Left lung (tissue), 10 donors: Measurements from ENCODE around the gene SLC6A20. TPM values are rescaled to one million over a fixed set of nuclear protein-coding genes. Genes with fewer than 3 reads are reported as not detected.

Source experiments
- ATAC-seq: fragments of 200-7000 bp; cut with Tn5 transposase; one replicate; pipeline ENCODE4 v1.9.1; 2020; ENCODE audit warnings: moderate library complexity
- DNase-seq, 4 donors: peaks; one replicate each; pipeline ENCODE4 v3.0.0-alpha.2; 2013 to 2020
- H3K27ac ChIP-seq, 2 donors: fragments of 200-600 bp; sonication (generic) in 1 of 2; one replicate each; pipeline versions ENCODE4 v1.5.0 to v1.8.0; 2020 to 2021
- H3K27me3 ChIP-seq, 2 donors: fragments of 200-600 bp; sonication (generic) in 1 of 2; one replicate each; pipeline versions ENCODE4 v1.5.0 to v1.8.0; 2020 to 2021
- H3K36me3 ChIP-seq, 2 donors: fragments of 200-600 bp; sonication (generic) in 1 of 2; one replicate each; pipeline versions ENCODE4 v1.5.0 to v1.8.0; 2020 to 2021
- H3K4me1 ChIP-seq, 2 donors: fragments of 200-600 bp; one replicate each; pipeline ENCODE4 v1.8.0; 2021
- H3K4me3 ChIP-seq, 2 donors: fragments of 200-600 bp; sonication (generic) in 1 of 2; one replicate each; pipeline versions ENCODE4 v1.5.0 to v1.8.0; 2020 to 2021; ENCODE audit warnings: mild to moderate bottlenecking in 1 of 2
- H3K9me3 ChIP-seq, 2 donors: fragments of 200-600 bp; sonication (generic) in 1 of 2; one replicate each; pipeline versions ENCODE4 v1.5.0 to v1.8.0; 2020 to 2021
- intact Hi-C, 2 donors: fragments of 100-400 bp; cut with DNase I; formaldehyde crosslinking; loops; one replicate each; pipeline versions ENCODE4 v1.11.2 to v1.14.2; 2022
- polyA plus RNA-seq, 6 donors: library from polyadenylated mRNA; unstranded; fragments of 120-200 nt; gene quantifications; one replicate each; pipeline ENCODE4 v1.2.1, GENCODE V29; 2013; ENCODE audit not compliant: insufficient read length in 6 of 6
- total RNA-seq, 2 donors: library from RNA; stranded (reverse); fragmentation: NEBNext Ultra II Directional; extraction: Animal tissue kit (Norgen Biotek cat#: 25700); gene quantifications; one replicate each; pipeline ENCODE4 v1.2.1, GENCODE V29; 2021
- TF ChIP-seq, protein P1 (sequence below), 2 donors: fragments of 200-600 bp; sonication (generic) in 1 of 2; IDR thresholded peaks; one replicate each; pipeline versions ENCODE4 v1.5.0 to v1.8.0; 2021; ENCODE audit warnings: antibody characterized with exemption in 2 of 2
- donor health status: DM: no; HTN: yes; CAD: no.
- donor health status: DM: no; HTN: no; CAD: no.

The SLC6A20 gene
- total and polyA plus RNA-seq, 8 donors = 0.61 to 17.0 (median 1.7) TPM

DNA sequence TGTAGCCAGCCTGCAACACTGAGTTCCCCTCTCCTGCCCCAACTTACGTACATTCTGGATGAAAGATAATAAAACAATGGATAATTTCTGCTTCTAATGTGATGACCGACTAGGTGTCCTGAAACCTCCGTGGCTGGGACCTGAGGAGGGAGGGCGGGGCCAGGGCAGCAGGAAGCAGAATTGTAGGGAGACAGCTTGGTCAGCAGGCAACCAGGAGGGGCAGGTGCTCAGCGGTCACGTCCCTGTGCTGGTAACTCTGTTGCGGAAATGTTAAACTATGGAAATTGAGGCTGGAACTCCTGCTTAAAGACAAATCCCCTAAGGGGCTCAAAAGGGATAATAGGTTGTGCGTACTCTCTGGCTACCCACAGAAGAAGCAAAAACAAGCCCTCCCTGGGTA is 30.4 kb downstream of the SLC6A20 start:
- H3K9me3 ChIP-seq = no peaks in the 10 kb centered on the region
- H3K4me3 ChIP-seq = no peak overlapping the region
- no peak for ATAC-seq
- no peaks in the 10 kb centered on the region for H3K4me1 ChIP-seq
- no peak for DNase-seq
- H3K27me3 ChIP-seq = no peaks in the 10 kb centered on the region
- intact Hi-C loops = loop anchor here in 1 of 2 donors (10.0 kb wide), 1 partner anchor 159 kb away; no protein-coding TSS in a partner anchor
- TF ChIP-seq, protein P1, sequence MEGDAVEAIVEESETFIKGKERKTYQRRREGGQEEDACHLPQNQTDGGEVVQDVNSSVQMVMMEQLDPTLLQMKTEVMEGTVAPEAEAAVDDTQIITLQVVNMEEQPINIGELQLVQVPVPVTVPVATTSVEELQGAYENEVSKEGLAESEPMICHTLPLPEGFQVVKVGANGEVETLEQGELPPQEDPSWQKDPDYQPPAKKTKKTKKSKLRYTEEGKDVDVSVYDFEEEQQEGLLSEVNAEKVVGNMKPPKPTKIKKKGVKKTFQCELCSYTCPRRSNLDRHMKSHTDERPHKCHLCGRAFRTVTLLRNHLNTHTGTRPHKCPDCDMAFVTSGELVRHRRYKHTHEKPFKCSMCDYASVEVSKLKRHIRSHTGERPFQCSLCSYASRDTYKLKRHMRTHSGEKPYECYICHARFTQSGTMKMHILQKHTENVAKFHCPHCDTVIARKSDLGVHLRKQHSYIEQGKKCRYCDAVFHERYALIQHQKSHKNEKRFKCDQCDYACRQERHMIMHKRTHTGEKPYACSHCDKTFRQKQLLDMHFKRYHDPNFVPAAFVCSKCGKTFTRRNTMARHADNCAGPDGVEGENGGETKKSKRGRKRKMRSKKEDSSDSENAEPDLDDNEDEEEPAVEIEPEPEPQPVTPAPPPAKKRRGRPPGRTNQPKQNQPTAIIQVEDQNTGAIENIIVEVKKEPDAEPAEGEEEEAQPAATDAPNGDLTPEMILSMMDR (IDR thresholded peaks at IDR 0.05) = no peak
- no peak overlapping the region for H3K27ac ChIP-seq
- no peaks in the 10 kb centered on the region for H3K36me3 ChIP-seq

DNA sequence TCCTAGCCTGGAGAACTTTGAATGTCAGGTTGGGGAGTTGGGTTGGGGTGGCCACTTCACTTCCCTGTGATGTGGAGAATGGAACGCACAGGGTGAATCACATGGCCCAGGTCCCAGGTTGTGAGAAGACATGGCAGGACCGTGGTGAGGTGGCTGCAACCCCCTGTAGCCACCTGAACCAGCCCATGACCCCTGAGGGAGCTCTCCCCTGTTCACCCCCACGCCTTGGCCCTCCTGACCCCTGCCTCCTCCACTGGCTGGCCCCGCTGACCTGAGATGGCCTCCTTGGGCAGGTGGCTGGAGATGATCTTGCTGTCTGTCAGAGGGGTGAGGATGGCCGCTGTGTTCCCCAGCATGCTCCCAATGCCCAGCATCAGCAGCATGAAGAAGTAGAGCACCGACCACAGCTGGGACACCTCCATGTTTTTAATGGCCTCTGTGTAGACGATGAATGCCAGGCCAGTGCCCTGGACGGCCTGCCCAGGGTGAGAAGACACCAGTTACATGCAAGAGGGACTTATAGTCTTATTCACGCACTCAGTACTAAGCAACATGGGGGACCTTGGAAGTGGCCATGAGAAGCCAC is 31.0 kb downstream of the SLC6A20 start:
- TF ChIP-seq, protein P1 (IDR thresholded peaks at IDR 0.05) = no peak
- Histone ChIP-seq H3K4me3 (no peak overlapping the region), H3K9me3 (no peaks in the 10 kb centered on the region), H3K27me3 (no peaks in the 10 kb centered on the region), H3K4me1 (no peaks in the 10 kb centered on the region), H3K36me3 (no peaks in the 10 kb centered on the region), H3K27ac (no peak overlapping the region)
- DNase-seq (no peak), ATAC-seq (no peak)
- intact Hi-C loops = loop anchor here in 1 of 2 donors (10.0 kb wide), 1 partner anchor 159 kb away; no protein-coding TSS in a partner anchor

DNA sequence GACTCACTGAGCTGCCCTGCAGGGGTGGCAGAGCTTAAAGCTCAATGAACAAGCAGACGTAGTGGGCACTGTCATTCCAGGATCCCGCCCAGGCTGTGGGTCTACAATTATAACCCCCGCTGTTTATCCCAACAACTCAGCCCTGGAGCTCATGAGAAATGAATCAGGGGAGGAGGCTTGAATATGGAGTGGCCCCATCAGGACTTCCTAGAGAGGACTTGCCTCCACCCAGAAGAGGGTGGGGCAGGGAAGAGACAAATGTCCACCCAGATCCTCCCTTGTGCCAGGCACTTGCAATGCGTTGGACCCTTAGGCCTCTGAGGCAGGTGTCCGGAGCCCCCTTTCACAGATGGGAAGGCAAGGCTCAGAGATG is 33.0 kb downstream of the SLC6A20 start:
- Histone ChIP-seq H3K9me3 (no peaks in the 10 kb centered on the region), H3K27me3 (no peaks in the 10 kb centered on the region), H3K4me1 (no peaks in the 10 kb centered on the region), H3K4me3 (no peak overlapping the region), H3K36me3 (no peaks in the 10 kb centered on the region), H3K27ac (no peak overlapping the region)
- ATAC-seq (no peak), DNase-seq (no peak)
- intact Hi-C loops = loop anchor here in 1 of 2 donors (10.0 kb wide), 1 partner anchor 162 kb away; no protein-coding TSS in a partner anchor
- TF ChIP-seq, protein P1 (IDR thresholded peaks at IDR 0.05) = no peak

DNA sequence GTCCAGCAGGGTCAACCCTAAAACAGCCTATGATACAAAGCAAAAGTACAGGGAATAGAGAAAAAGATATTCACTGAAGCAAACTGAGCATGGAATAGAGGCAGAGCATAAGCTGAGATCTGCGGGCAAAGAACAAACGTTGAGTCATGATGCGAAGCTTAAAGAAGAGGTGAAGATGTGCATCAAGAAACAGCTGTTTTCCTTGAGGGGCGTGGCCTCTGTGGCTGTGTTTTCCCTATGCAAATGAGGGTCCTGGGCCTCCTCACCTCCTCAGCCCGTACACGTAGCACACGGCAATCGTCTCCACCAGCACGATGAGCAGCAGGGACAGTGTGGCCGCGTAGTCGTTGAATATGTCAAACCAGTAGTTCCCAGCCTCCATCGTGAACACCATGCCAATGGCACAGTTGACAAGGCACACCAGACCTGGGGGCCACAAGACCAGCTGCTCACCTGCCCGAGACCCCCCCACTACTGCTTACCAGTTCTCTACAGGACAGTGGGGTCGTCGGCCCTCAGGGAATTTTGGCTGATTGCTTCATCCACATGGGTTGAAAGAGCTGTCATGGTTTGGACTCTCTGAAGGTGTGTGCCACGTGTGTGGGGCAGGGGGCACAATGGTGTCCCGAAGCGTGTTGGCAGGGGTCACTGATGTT is 33.6 kb downstream of the SLC6A20 start:
- ATAC-seq = no peak
- TF ChIP-seq, protein P1 (IDR thresholded peaks at IDR 0.05) = no peak

DNA sequence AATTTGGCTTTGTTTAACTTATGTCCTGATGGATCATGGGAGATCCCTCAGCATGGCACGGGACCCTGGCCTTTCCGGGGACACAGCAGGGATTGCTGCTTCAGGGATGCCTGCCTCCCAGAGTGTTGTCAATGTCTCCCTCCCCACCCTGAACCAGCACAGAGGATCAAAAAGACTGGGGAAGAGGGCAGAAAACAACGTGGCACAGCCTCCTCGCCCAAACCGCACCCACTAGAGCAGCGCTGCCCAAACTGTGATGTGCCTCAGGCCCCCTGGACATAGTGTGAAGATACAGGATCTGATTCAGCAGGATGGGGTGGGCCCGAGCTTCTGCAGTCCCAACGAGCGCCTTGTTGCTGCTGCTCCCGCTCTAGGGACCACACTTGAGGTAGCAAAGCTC is 34.5 kb downstream of the SLC6A20 start:
- TF ChIP-seq, protein P1 (IDR thresholded peaks at IDR 0.05) = no peak
- no peak overlapping the region for H3K4me3 ChIP-seq
- H3K27ac ChIP-seq = no peak overlapping the region
- intact Hi-C loops = loop anchor here in 1 of 2 donors (10.0 kb wide), 1 partner anchor 163 kb away; no protein-coding TSS in a partner anchor
- ATAC-seq = no peak
- H3K36me3 ChIP-seq = no peaks in the 10 kb centered on the region
- DNase-seq = no peak
- H3K27me3 ChIP-seq = no peaks in the 10 kb centered on the region
- H3K9me3 ChIP-seq = no peaks in the 10 kb centered on the region
- no peaks in the 10 kb centered on the region for H3K4me1 ChIP-seq

More for the DNA sequence above, 33.6 kb downstream of the SLC6A20 start:
- H3K4me3 ChIP-seq = no peak overlapping the region
- DNase-seq = no peak
- no peaks in the 10 kb centered on the region for H3K36me3 ChIP-seq
- no peak overlapping the region for H3K27ac ChIP-seq
- H3K4me1 ChIP-seq = no peaks in the 10 kb centered on the region
- intact Hi-C loops = loop anchor here in 1 of 2 donors (10.0 kb wide), 1 partner anchor 162 kb away; no protein-coding TSS in a partner anchor
- H3K27me3 ChIP-seq = no peaks in the 10 kb centered on the region
- no peaks in the 10 kb centered on the region for H3K9me3 ChIP-seq
